HAP-1 (cell line): ENCODE measurements around the gene ISCU.

Source experiments
- DNase-seq, 2 experiments: peaks; one replicate each; pipeline ENCODE4 v3.0.0-alpha.2; 2016 to 2020; ENCODE audit warnings: low spot score in 2 of 2
- H3K27me3 ChIP-seq: fragments of 250-450 bp; sonication (Bioruptor Pico); 2 replicates; pipeline ENCODE4 v1.5.1; 2020; ENCODE audit warnings: low read depth, mild to moderate bottlenecking, moderate library complexity
- H3K36me3 ChIP-seq: fragments of 250-450 bp; sonication (Bioruptor Pico); replicated peaks from 2 replicates; pipeline ENCODE4 v1.5.1; 2020; ENCODE audit warnings: mild to moderate bottlenecking
- H3K4me1 ChIP-seq: fragments of 250-450 bp; sonication (Bioruptor Pico); 2 replicates; pipeline ENCODE4 v1.5.1; 2020; ENCODE audit warnings: mild to moderate bottlenecking
- H3K4me3 ChIP-seq: fragments of 250-450 bp; sonication (Bioruptor Pico); 2 replicates; pipeline ENCODE4 v1.5.1; 2020; ENCODE audit warnings: mild to moderate bottlenecking, moderate library complexity
- H3K9me3 ChIP-seq: fragments of 250-450 bp; sonication (Bioruptor Pico); 2 replicates; pipeline ENCODE4 v1.5.1; 2020; ENCODE audit warnings: mild to moderate bottlenecking, moderate library complexity
- in situ Hi-C: fragments of 300-500 bp; cut with MboI; formaldehyde crosslinking; loops from 3 replicates; pipeline ENCODE4 v1.14.3; 2020; ENCODE audit warnings: low sequenced_read_pairs, inconsistent platforms, mixed read lengths

ISCU gene

DNA sequence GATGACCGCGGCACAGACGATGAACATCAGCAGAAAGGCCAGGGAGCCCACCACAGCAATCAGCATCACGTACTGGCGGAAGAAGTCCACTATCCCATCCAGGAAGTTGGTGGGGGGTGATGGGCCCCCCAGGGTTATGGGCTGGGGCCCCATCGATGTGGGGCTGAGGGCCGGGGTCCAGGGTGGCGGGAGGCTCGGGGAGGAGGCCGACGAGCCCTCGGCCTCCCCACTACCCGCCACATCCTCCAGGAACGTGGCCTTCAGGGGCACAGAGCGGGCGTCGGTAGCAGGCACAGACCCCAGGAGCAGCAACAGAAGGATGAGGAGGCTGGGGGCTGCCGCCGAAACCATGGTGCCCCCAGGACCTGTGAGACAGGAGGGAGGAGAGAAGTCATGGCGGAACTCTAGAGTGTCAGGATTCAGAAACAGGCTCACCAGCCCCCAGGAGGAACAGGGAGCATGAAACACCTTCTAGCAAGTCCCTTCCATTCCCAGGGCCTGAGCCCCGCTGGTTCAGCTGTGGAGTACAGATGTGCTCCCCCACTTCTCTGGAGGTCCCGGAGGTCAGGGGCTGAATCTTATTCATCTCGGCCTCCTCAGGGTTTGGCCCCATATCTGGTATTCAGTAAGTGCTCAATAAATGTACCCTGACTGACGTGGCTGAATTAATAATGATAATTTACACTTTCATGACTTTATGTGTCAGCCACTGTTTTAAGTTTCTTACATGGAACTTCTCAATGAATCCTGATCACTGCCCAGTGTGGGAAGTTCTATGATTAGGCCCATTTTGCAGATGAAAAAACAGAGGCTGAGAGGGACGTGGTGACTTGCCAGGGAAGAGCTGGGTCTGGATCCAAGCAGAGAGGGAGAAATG is 29.9 kb downstream of the ISCU start:
- Histone ChIP-seq H3K4me3 (no peak overlapping the region), H3K27me3 (no peaks in the 10 kb centered on the region), H3K9me3 (no peaks in the 10 kb centered on the region), H3K36me3 (no peaks in the 10 kb centered on the region), H3K4me1 (no peaks in the 10 kb centered on the region)
- in situ Hi-C loops = no loop called here
- no peak for DNase-seq

GRCh38 chr12:108594323-108594903 is 32.0 kb downstream of the ISCU start:
- Histone ChIP-seq H3K9me3 (no peaks in the 10 kb centered on the region), H3K36me3 (no peaks in the 10 kb centered on the region), H3K4me3 (no peak overlapping the region), H3K4me1 (no peaks in the 10 kb centered on the region), H3K27me3 (no peaks in the 10 kb centered on the region)
- in situ Hi-C loops = no loop called here
- DNase-seq = no peak

GRCh38 chr12:108594960-108595710 is 32.7 kb downstream of the ISCU start:
- no peaks in the 10 kb centered on the region for H3K4me1 ChIP-seq
- H3K36me3 ChIP-seq = no peaks in the 10 kb centered on the region
- in situ Hi-C loops = no loop called here
- no peaks in the 10 kb centered on the region for H3K9me3 ChIP-seq
- no peak overlapping the region for H3K4me3 ChIP-seq
- DNase-seq = no peak
- no peaks in the 10 kb centered on the region for H3K27me3 ChIP-seq

DNA sequence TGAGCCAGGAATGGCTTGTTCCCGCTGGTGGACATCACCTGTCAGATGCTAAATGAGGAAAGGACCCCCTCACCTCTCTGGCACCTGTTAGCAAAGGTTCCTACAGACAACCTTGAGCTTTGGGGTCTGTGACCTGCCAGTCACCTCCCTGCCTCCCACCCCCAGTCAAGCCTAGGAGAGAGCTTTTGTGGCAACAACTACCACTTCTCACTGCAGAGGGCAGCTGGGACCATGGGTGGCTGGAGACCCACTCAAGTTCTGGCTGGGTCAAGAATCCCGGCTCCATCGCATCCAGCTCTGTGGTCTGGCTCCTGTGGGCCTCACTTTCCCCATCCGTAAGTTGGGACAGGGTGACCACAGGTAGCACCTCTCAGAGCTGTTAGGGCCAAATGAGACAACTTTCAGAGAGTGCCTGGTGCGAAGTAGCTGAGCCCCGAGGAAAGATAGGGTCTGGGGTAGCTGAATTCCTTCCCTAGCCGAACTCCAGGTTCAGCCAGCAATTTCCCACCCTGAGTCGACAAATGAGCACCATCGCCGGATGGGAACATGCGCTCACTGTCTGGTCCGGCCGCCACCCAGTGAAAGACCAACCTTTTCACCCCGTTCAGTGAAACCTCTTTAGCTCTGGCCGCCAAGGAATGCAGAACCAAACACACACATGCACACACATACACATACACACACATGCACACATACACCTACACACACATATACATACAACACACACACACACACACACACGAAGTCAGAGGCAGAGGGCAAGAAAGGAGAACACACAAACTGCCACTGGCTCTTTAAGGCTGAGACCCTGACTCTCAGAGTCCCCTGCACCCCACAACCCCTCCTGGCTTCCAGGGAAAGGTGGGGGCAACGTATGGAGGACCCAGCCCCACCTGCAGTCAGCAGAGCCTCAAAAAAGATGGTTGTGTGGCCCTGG is 33.6 kb downstream of the ISCU start:
- in situ Hi-C loops = no loop called here
- H3K36me3 ChIP-seq = no peaks in the 10 kb centered on the region
- H3K27me3 ChIP-seq = no peaks in the 10 kb centered on the region
- H3K4me3 ChIP-seq = no peak overlapping the region
- H3K9me3 ChIP-seq = no peaks in the 10 kb centered on the region
- no peaks in the 10 kb centered on the region for H3K4me1 ChIP-seq
- no peak for DNase-seq

DNA sequence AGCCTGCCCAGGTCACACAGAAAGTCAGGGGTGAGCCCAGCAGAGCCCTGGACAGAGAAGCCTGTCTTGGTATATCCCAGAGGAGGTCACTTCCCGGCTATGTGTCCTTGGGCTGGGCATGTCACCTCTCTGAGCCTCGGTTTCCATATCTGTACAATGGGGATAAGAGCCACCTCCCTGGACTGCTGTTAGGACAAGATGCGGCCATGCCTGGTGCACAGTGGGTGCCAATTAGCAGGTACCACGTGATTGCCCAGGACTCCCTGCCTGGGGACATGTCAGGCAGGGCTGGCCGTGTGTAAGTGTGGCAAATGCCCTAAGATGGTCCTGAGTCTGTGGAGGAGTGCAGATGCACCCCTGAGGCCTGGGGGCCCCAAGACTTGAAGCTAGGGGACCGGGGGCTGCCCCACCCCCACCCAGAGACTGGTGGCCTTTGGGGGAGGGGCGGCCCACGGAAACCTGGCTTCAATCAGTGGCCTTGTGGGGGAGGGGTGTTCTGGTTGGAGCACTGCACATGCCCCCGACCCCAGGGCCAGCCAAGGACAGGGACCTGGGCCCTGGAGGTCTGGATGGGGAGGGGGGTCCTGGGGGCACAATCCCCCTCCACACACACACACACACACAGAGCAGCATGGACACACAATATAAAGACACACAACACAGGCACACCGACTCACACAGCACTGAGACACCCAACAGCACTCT is 34.6 kb downstream of the ISCU start:
- Histone ChIP-seq H3K4me1 (no peaks in the 10 kb centered on the region), H3K36me3 (no peaks in the 10 kb centered on the region), H3K9me3 (no peaks in the 10 kb centered on the region), H3K27me3 (no peaks in the 10 kb centered on the region), H3K4me3 (no peak overlapping the region)
- DNase-seq = no peak
- in situ Hi-C loops = no loop called here

DNA sequence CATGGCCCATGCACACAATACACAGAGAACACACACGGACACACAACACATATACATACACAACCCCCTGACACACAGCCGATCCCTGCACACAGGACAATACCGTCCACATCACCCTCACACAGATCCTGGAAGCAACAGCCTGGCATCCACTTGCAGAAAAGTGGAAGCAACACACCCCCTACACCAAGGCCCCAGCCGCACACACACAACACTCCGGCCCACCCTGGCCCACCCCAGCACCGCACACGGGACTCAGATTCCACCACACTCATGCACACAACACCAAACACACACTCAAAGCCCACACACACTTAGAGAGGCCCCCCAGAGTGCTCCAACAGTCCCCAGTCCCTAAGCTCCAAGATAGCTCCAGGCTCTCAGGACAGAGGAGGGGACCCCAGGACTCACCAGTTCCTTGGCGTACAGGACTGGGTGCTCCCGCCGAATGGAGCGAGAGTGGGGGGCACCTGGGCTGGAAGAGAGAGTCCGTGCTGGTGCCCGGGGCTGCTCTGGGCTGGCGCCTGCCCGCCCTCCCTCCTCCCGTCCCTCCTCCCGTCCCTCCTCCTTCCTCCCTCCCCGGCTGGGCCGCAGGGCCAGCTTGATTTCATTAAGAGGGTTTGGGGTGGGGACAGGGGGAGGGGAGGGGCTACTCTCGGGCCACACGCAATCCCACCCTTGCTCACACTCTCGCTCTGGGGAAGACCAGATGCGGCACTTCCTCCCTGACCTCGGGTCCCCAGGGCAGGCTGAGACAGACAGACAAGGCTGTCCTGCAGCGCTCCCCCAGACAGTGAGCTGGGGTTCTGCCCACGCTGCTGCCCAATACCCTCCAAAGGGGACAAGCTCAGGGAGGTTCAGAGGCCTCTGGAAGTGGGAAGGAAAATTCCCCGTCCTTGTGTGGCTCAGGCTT is 35.4 kb downstream of the ISCU start, which contains the start of gene TMEM119:
TSS of gene TMEM119 (minus strand) at position 526 of the 913 bp plus-strand sequence. CDS start 5,701 bp downstream, outside the sequence.
- H3K4me3 ChIP-seq = no peak within 1 kb of the TSS
- no peaks in the 10 kb centered on the region for H3K36me3 ChIP-seq
- in situ Hi-C loops = no loop called here
- no peaks in the 10 kb centered on the region for H3K4me1 ChIP-seq
- H3K9me3 ChIP-seq = no peaks in the 10 kb centered on the region
- H3K27me3 ChIP-seq = no peaks in the 10 kb centered on the region
- DNase-seq = no peak

DNA sequence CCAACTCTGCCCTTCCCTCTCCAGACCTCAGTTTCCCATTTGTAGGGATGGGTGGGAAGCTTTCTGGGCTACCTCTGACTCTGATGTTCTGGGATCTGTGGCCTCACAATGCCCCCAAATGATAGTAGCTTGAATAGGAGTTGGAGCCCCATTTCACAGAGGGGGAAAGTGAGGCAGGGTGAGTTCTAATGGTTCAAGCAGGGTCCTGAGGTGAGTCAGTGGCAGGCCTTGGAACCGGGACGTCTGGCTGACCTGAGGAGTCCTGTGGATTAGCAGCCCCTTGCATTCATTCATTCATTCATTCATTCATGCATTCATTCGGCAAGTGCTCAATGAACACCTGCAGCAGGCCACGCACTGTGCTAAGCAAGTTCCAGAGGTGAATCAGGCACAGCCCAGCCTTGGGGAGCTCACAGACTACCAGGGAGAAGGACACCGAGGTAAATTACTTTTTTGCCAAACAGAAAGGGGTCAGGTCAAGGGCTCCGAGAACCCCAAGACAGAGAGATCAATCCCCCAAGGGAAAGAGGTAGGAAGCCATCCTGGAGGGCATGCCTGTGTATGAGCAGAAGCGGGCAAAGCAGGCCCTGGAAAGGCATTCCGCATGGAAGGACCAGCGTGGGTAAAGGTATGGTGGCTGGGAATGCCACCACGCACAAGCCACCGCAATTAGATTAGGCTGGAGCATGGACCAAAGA is 36.3 kb downstream of the ISCU start:
- H3K9me3 ChIP-seq = no peaks in the 10 kb centered on the region
- no peaks in the 10 kb centered on the region for H3K27me3 ChIP-seq
- no peaks in the 10 kb centered on the region for H3K36me3 ChIP-seq
- in situ Hi-C loops = no loop called here
- H3K4me1 ChIP-seq = no peaks in the 10 kb centered on the region
- no peak overlapping the region for H3K4me3 ChIP-seq
- no peak for DNase-seq

DNA sequence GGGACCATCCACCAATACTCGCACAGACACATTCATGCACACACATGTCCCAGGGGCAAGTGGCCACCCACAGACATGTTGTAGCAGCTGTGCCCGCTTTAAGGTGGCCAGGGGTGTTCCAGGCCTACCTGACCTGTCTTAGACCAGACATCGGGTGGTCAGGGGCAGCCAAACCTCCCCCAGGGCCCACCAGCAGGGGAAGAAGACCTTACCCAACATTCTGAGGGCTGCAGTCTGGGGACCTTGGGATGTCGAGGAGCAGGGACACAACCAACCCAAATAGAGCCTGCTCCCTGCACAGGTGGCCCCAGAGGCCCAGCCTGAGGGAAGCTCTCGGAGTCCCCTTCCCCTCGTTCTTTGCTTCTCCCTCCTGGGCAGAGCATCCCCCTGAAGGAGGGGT is 37.1 kb downstream of the ISCU start:
- no peak for DNase-seq
- Histone ChIP-seq H3K4me3 (no peak overlapping the region), H3K4me1 (no peaks in the 10 kb centered on the region), H3K36me3 (no peaks in the 10 kb centered on the region), H3K9me3 (no peaks in the 10 kb centered on the region), H3K27me3 (no peaks in the 10 kb centered on the region)
- in situ Hi-C loops = no loop called here

- in situ Hi-C loops = no loop called here
- no peak for DNase-seq
- H3K4me1 ChIP-seq = no peaks in the 10 kb centered on the region
- no peaks in the 10 kb centered on the region for H3K27me3 ChIP-seq
- H3K4me3 ChIP-seq = no peak overlapping the region
- no peaks in the 10 kb centered on the region for H3K9me3 ChIP-seq
- H3K36me3 ChIP-seq = no peaks in the 10 kb centered on the region
Measured at GRCh38 chr12:108599948-108600701, 37.7 kb downstream of the ISCU start.

DNA sequence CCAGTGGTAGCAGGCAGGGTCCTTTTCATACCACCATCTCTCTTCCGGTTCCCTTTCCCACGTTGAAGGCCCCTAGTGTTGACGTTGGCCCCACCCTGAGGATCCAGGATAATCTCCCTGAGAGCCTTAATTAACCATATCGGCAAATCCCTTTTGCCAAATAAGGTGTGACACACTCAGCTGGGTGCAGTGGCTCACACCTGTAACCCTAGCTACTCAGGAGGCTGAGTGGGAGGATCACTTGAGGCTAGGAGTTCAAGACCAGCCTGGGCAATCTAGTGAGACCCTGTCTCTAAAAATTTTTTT is 38.3 kb downstream of the ISCU start:
- Histone ChIP-seq H3K4me1 (no peaks in the 10 kb centered on the region), H3K4me3 (no peak overlapping the region), H3K9me3 (no peaks in the 10 kb centered on the region), H3K27me3 (no peaks in the 10 kb centered on the region), H3K36me3 (no peaks in the 10 kb centered on the region)
- no peak for DNase-seq
- in situ Hi-C loops = no loop called here

- Histone ChIP-seq H3K36me3 (no peaks in the 10 kb centered on the region), H3K4me3 (no peak overlapping the region), H3K9me3 (no peaks in the 10 kb centered on the region), H3K4me1 (no peaks in the 10 kb centered on the region), H3K27me3 (no peaks in the 10 kb centered on the region)
- in situ Hi-C loops = no loop called here
- no peak for DNase-seq
Measured at GRCh38 chr12:108602209-108602705, 39.9 kb downstream of the ISCU start.
